Astrocyte (in vitro differentiated cells and primary cell): ENCODE data around the gene TSPAN2. TPM values are rescaled to one million over a fixed set of nuclear protein-coding genes. Genes with fewer than 3 reads are reported as not detected.
A peak's percentile ranks its signal among the peaks of the same experiment; 100 is the strongest.

ENCODE experiments used
- DNase-seq: peaks from one replicate; pipeline ENCODE4 v3.0.0-alpha.2; 2010; ENCODE audit warnings: low read depth
- FAIRE-seq: peaks from 2 replicates; lab custom pipeline; 2011; peaks lifted over from hg19 to GRCh38; lab: Jason Lieb, UNC
- H2AFZ ChIP-seq: 2 replicates; pipeline ENCODE4 v1.6.0; 2012; ENCODE audit warnings: low read depth, low read length, inconsistent platforms
- H3K27ac ChIP-seq: 2 replicates; pipeline ENCODE4 v1.5.1; 2011; ENCODE audit warnings: low read depth, low read length, inconsistent platforms
- H3K27me3 ChIP-seq: 2 replicates; pipeline ENCODE4 v1.6.0; 2011; ENCODE audit warnings: low read length, inconsistent platforms; ENCODE audit not compliant: insufficient read depth
- H3K36me3 ChIP-seq: 2 replicates; pipeline ENCODE4 v1.5.1; 2011; ENCODE audit warnings: low read length, inconsistent platforms; ENCODE audit not compliant: insufficient read depth
- H3K4me1 ChIP-seq: 2 replicates; pipeline ENCODE4 v1.5.1; 2011; ENCODE audit warnings: low read length, inconsistent platforms; ENCODE audit not compliant: insufficient read depth
- H3K4me2 ChIP-seq: 2 replicates; pipeline ENCODE4 v1.6.0; 2012; ENCODE audit warnings: low read length, inconsistent platforms
- H3K4me3 ChIP-seq: 2 replicates; pipeline ENCODE4 v1.5.1; 2011; ENCODE audit warnings: low read depth, mild to moderate bottlenecking, low read length, inconsistent platforms; ENCODE audit not compliant: insufficient read depth
- H3K79me2 ChIP-seq: 2 replicates; pipeline ENCODE4 v1.6.0; 2012; ENCODE audit warnings: mild to moderate bottlenecking, low read length, inconsistent platforms; ENCODE audit not compliant: insufficient read depth
- H3K9ac ChIP-seq: 2 replicates; pipeline ENCODE4 v1.6.0; 2012; ENCODE audit warnings: mild to moderate bottlenecking, low read length, inconsistent platforms
- H3K9me3 ChIP-seq: 2 replicates; pipeline ENCODE4 v1.5.1; 2012; ENCODE audit warnings: low read depth, mild to moderate bottlenecking, low read length, inconsistent platforms; ENCODE audit not compliant: insufficient read depth
- H4K20me1 ChIP-seq: 2 replicates; pipeline ENCODE4 v1.6.0; 2012; ENCODE audit warnings: low read length, inconsistent platforms; ENCODE audit not compliant: insufficient read depth
- H3K27ac Mint-ChIP-seq: one replicate; pipeline ENCODE4 v1.8.0; 2021; ENCODE audit warnings: mild to moderate bottlenecking, mixed read lengths; ENCODE audit not compliant: unreplicated experiment
- H3K27me3 Mint-ChIP-seq: one replicate; pipeline ENCODE4 v1.8.0; 2021; ENCODE audit warnings: low read depth, mixed read lengths; ENCODE audit not compliant: unreplicated experiment
- H3K36me3 Mint-ChIP-seq: one replicate; pipeline ENCODE4 v1.8.0; 2021; ENCODE audit warnings: low read depth, mixed read lengths; ENCODE audit not compliant: unreplicated experiment
- H3K4me1 Mint-ChIP-seq: one replicate; pipeline ENCODE4 v1.8.0; 2021; ENCODE audit warnings: low read depth, mixed read lengths; ENCODE audit not compliant: unreplicated experiment
- H3K4me3 Mint-ChIP-seq: one replicate; pipeline ENCODE4 v1.8.0; 2021; ENCODE audit warnings: mild to moderate bottlenecking, moderate library complexity, mixed read lengths; ENCODE audit not compliant: unreplicated experiment
- H3K9me3 Mint-ChIP-seq: one replicate; pipeline ENCODE4 v1.8.0; 2021; ENCODE audit warnings: mild to moderate bottlenecking, mixed read lengths; ENCODE audit not compliant: unreplicated experiment
- EZH2 ChIP-seq: IDR thresholded peaks from 2 replicates; pipeline ENCODE4 v1.6.1; 2012; ENCODE audit warnings: mild to moderate bottlenecking, low read length, inconsistent platforms; ENCODE audit not compliant: insufficient read depth
- total RNA-seq: library from RNA; stranded (reverse); gene quantifications from 2 replicates; pipeline ENCODE4 v1.2.1, GENCODE V29; 2021
- TF ChIP-seq, protein P1 (sequence below): IDR thresholded peaks from 2 replicates; pipeline ENCODE4 v1.5.1; 2011; ENCODE audit warnings: low read depth, mild to moderate bottlenecking, inconsistent platforms, low read length, moderate library complexity; ENCODE audit not compliant: insufficient read depth

TSPAN2 gene
- total RNA-seq, 1 donor from 2014 or later, result 23.7 TPM

DNA sequence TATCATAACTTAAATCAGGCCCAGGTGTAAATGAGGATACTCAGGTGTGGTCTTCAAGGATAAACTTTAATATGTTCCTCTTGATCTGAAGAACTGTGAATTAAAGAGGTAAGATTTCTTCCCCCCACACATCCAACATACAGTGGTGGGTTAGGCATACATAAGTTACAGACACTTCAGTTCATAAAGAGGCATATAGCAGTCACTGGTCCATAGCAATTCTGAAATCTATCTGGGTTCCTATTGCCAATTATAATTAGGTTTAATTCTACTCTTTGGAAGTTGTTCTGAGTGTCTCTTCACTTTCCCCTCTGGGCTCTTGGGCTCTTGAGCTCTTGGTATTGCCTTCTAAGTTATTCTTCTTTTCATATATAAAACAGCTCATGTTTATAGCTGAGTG is 32.5 kb upstream of the TSPAN2 start:
- Mint-ChIP-seq H3K9me3 (peaks cover 12% of the 10 kb centered on the region), H3K27me3 (no peaks in the 10 kb centered on the region), H3K36me3 (peaks cover 2% of the 10 kb centered on the region), H3K4me3 (no peak overlapping the region), H3K4me1 (peaks cover 11% of the 10 kb centered on the region), H3K27ac (no peak overlapping the region)
- Histone ChIP-seq H3K4me1 (peaks cover 6% of the 10 kb centered on the region), H2AFZ (no peak overlapping the region), H3K4me2 (no peak overlapping the region), H3K36me3 (no peaks in the 10 kb centered on the region), H4K20me1 (no peaks in the 10 kb centered on the region), H3K79me2 (no peaks in the 10 kb centered on the region), H3K4me3 (no peak overlapping the region), H3K27ac (no peak overlapping the region), H3K27me3 (no peaks in the 10 kb centered on the region), H3K9me3 (peaks cover 3% of the 10 kb centered on the region), H3K9ac (no peak overlapping the region)
- FAIRE-seq (no peak), DNase-seq (no peak)
- TF ChIP-seq, protein P1, sequence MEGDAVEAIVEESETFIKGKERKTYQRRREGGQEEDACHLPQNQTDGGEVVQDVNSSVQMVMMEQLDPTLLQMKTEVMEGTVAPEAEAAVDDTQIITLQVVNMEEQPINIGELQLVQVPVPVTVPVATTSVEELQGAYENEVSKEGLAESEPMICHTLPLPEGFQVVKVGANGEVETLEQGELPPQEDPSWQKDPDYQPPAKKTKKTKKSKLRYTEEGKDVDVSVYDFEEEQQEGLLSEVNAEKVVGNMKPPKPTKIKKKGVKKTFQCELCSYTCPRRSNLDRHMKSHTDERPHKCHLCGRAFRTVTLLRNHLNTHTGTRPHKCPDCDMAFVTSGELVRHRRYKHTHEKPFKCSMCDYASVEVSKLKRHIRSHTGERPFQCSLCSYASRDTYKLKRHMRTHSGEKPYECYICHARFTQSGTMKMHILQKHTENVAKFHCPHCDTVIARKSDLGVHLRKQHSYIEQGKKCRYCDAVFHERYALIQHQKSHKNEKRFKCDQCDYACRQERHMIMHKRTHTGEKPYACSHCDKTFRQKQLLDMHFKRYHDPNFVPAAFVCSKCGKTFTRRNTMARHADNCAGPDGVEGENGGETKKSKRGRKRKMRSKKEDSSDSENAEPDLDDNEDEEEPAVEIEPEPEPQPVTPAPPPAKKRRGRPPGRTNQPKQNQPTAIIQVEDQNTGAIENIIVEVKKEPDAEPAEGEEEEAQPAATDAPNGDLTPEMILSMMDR, result no peak
- TF ChIP-seq EZH2, result no peak

DNA sequence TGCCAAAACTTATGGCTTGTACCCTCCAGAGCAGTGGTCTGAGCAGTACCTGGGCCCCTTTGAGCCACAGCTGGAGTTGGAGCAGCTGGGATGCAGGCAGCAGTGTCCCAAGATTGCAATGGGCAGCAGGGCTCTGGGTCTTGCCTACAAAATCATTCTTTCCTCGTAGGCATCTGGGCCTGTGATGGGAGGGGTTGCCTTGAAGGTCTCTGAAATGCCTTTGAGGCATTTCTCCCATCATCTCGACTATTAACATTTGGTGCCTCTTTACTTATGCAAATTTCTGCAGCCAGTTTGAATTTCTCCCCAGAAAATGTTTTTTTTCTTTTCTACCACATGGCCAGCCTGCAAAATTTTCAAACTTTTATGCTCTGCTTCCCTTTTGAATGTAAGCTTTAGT is 31.0 kb upstream of the TSPAN2 start:
- H3K4me3 ChIP-seq, result no peak overlapping the region
- Mint-ChIP-seq H3K27me3 (no peaks in the 10 kb centered on the region), H3K4me3 (no peak overlapping the region), H3K4me1 (peaks cover 11% of the 10 kb centered on the region), H3K36me3 (peaks cover 2% of the 10 kb centered on the region), H3K27ac (no peak overlapping the region), H3K9me3 (peaks cover 12% of the 10 kb centered on the region)
- no peaks in the 10 kb centered on the region for H3K36me3 ChIP-seq
- no peak for TF ChIP-seq EZH2
- TF ChIP-seq, protein P1, result no peak
- no peaks in the 10 kb centered on the region for H3K27me3 ChIP-seq
- no peak overlapping the region for H3K9ac ChIP-seq
- no peak overlapping the region for H2AFZ ChIP-seq
- peaks cover 9% of the 10 kb centered on the region for H3K4me1 ChIP-seq
- FAIRE-seq (no peak), DNase-seq (no peak)
- no peaks in the 10 kb centered on the region for H4K20me1 ChIP-seq
- H3K27ac ChIP-seq, result no peak overlapping the region
- no peaks in the 10 kb centered on the region for H3K79me2 ChIP-seq
- H3K9me3 ChIP-seq, result peaks cover 3% of the 10 kb centered on the region
- no peak overlapping the region for H3K4me2 ChIP-seq

DNA sequence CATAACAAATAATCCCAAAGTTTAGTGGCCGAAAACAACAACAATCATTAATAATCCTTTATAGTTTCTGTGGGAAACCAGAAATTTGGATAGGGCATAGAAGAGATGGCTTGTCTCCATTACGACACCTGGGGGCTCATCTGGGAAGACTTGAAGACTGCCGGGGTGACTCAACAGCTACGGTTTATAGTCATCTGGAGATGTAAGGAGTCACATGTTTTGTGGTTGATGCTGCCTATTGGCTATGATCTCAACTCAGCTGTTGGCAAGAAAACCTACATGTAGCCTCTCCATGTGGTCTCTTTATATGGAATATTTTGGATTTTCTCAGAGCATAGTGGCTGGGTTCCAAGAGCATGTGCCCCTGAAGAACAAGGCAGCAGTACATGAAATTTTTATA is 29.3 kb upstream of the TSPAN2 start:
- Histone ChIP-seq H3K4me2 (no peak overlapping the region), H2AFZ (no peak overlapping the region), H3K9ac (no peak overlapping the region), H3K4me1 (peaks cover 22% of the 10 kb centered on the region), H3K9me3 (peaks cover 3% of the 10 kb centered on the region), H3K27ac (no peak overlapping the region), H3K27me3 (no peaks in the 10 kb centered on the region), H3K36me3 (no peaks in the 10 kb centered on the region), H3K79me2 (no peaks in the 10 kb centered on the region), H4K20me1 (no peaks in the 10 kb centered on the region), H3K4me3 (no peak overlapping the region)
- Mint-ChIP-seq H3K36me3 (no peaks in the 10 kb centered on the region), H3K4me1 (peaks cover 23% of the 10 kb centered on the region), H3K27me3 (no peaks in the 10 kb centered on the region), H3K27ac (no peak overlapping the region), H3K9me3 (peaks cover 10% of the 10 kb centered on the region), H3K4me3 (no peak overlapping the region)
- TF ChIP-seq, protein P1, result no peak
- TF ChIP-seq EZH2, result no peak
- DNase-seq (peak; percentile 27), FAIRE-seq (no peak)
